GM19372 (cell line): Measurements from ENCODE around the gene RNF169.
"Not testable (repeated sequence)": the region's sequence is repeated elsewhere in the genome, so short reads cannot be mapped to it uniquely, and the experiment has no call there.

Experiments used
- ATAC-seq: cut with Tn5 transposase; IDR thresholded peaks from one replicate; pipeline ENCODE4 v1.9.1; 2021; ENCODE audit warnings: mild to moderate bottlenecking, low read depth, moderate library complexity; ENCODE audit not compliant: unreplicated experiment

RNF169 gene

GRCh38 chr11:74818283-74818946, 69.8 kb downstream of the RNF169 start:
- no peak for ATAC-seq

GRCh38 chr11:74819400-74819799, 70.8 kb downstream of the RNF169 start:
- ATAC-seq, result no peak

GRCh38 chr11:74820763-74821162, 72.1 kb downstream of the RNF169 start:
- no peak for ATAC-seq

GRCh38 chr11:74822170-74822569, 73.5 kb downstream of the RNF169 start:
- no peak for ATAC-seq

GRCh38 chr11:74824285-74824982, 75.8 kb downstream of the RNF169 start:
- no peak for ATAC-seq

- ATAC-seq, result not testable (repeated sequence)
These were observed 76.9 kb downstream of the RNF169 start for GRCh38 chr11:74825596-74825995.

GRCh38 chr11:74826901-74827300, 78.3 kb downstream of the RNF169 start:
- no peak for ATAC-seq

GRCh38 chr11:74837191-74837590, 88.5 kb downstream of the RNF169 start:
- no peak for ATAC-seq

- ATAC-seq, result no peak
These were observed 89.5 kb downstream of the RNF169 start for GRCh38 chr11:74838188-74838587.

- ATAC-seq, result no peak
These were observed 90.8 kb downstream of the RNF169 start for GRCh38 chr11:74839446-74839845.

- no peak for ATAC-seq
These were observed 91.3 kb downstream of the RNF169 start for GRCh38 chr11:74839971-74840370.

GRCh38 chr11:74840486-74840885, 91.8 kb downstream of the RNF169 start:
- ATAC-seq, result no peak

GRCh38 chr11:74842967-74843366, 94.3 kb downstream of the RNF169 start:
- no peak for ATAC-seq

GRCh38 chr11:74844072-74844471, 95.4 kb downstream of the RNF169 start:
- ATAC-seq, result no peak

- ATAC-seq, result no peak
These were observed 96.2 kb downstream of the RNF169 start for GRCh38 chr11:74844865-74845264.

- ATAC-seq, result no peak
These were observed 97.4 kb downstream of the RNF169 start for GRCh38 chr11:74845978-74846517.

GRCh38 chr11:74846770-74847169, 98.1 kb downstream of the RNF169 start:
- no peak for ATAC-seq

GRCh38 chr11:74847395-74847794, 98.7 kb downstream of the RNF169 start:
- no peak for ATAC-seq

- ATAC-seq, result no peak
These were observed 99.2 kb downstream of the RNF169 start for GRCh38 chr11:74847895-74848294.

- no peak for ATAC-seq
These were observed 101.1 kb downstream of the RNF169 start for GRCh38 chr11:74849525-74850391.

GRCh38 chr11:74853223-74853622, 104.6 kb downstream of the RNF169 start:
- ATAC-seq, result no peak
